Measurements from ENCODE around the gene MNS1. TPM values are rescaled to one million over a fixed set of nuclear protein-coding genes. Genes with fewer than 3 reads are reported as not detected.
A peak's percentile ranks its signal among the peaks of the same experiment; 100 is the strongest.

The MNS1 gene
- polyA plus RNA-seq, 1 donor (not counting 4 experiments of a cell fraction or from before 2014, with no cell fraction given): 0.37 TPM

DNA sequence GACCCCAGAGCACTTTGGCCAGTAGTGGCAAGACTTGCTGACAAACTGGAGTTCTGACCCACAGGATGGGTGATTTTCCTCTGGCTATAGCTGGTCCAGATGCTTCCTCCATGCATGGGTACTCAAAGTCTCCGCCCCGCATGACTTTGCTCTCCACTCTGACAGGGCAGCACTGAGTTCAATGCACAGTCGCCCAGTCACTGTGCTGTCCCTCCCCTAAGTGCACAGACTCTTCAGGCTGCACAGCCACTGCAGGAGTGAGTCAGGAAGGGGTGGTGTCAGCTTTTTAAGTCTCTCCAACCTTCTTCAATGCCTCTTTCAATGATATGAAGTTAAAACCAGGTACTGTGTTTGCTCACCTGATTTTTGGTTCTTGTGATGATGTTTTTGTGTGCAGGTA, 81.9 kb downstream of the MNS1 start:
- dilution Hi-C loops (cut with MboI; ENCODE audit: extremely low pct_ligation_motif_present, low sequenced_read_pairs): no loop called here
- Histone ChIP-seq H3K9ac (ENCODE audit: control insufficient read depth, extremely low read depth, insufficient read depth, low read length) (no peak overlapping the region), H3K4me3 (ENCODE audit: control insufficient read depth in 2 of 3, extremely low read depth in 1 of 3, insufficient read depth in 2 of 3, low read depth in 1 of 3, low read length in 3 of 3) (no peak overlapping the region), H3K9me1 (ENCODE audit: control insufficient read depth, extremely low read depth, insufficient read depth, low read length) (no peaks in the 10 kb centered on the region), H2AFZ (ENCODE audit: control insufficient read depth, low read length) (no peak overlapping the region), H3K4me1 (ENCODE audit: control insufficient read depth, extremely low read depth, insufficient read depth, low read length) (no peaks in the 10 kb centered on the region), H3K9me3 (ENCODE audit: control insufficient read depth, low read depth, low read length) (no peaks in the 10 kb centered on the region), H3K4me2 (ENCODE audit: control insufficient read depth, extremely low read depth, insufficient read depth, low read depth, low read length) (no peak overlapping the region), H4K20me1 (ENCODE audit: control insufficient read depth, extremely low read depth, insufficient read depth, low read length) (no peaks in the 10 kb centered on the region), H3K36me3 (ENCODE audit: control insufficient read depth in 2 of 2, extremely low read depth in 1 of 2, insufficient read depth in 2 of 2, low read length in 2 of 2) (no peaks in the 10 kb centered on the region), H3K27me3 (ENCODE audit: control insufficient read depth, extremely low read depth, insufficient read depth, low read length) (no peaks in the 10 kb centered on the region), H3K79me2 (ENCODE audit: control insufficient read depth, insufficient read depth, low read length) (no peaks in the 10 kb centered on the region), H3K27ac (ENCODE audit: control insufficient read depth, insufficient read depth, low read length) (no peak overlapping the region)
- FAIRE-seq (peak; percentile 49), DNase-seq (ENCODE audit: low read depth, low spot score) (no peak)
- TF ChIP-seq EZH2 (IDR thresholded peaks at IDR 0.05; ENCODE audit: low read length): no peak
- TF ChIP-seq, protein P1, sequence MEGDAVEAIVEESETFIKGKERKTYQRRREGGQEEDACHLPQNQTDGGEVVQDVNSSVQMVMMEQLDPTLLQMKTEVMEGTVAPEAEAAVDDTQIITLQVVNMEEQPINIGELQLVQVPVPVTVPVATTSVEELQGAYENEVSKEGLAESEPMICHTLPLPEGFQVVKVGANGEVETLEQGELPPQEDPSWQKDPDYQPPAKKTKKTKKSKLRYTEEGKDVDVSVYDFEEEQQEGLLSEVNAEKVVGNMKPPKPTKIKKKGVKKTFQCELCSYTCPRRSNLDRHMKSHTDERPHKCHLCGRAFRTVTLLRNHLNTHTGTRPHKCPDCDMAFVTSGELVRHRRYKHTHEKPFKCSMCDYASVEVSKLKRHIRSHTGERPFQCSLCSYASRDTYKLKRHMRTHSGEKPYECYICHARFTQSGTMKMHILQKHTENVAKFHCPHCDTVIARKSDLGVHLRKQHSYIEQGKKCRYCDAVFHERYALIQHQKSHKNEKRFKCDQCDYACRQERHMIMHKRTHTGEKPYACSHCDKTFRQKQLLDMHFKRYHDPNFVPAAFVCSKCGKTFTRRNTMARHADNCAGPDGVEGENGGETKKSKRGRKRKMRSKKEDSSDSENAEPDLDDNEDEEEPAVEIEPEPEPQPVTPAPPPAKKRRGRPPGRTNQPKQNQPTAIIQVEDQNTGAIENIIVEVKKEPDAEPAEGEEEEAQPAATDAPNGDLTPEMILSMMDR (optimal IDR thresholded peaks at IDR 0.05 in 1 of 3, IDR thresholded peaks at IDR 0.05 in 1 of 3, conservative IDR thresholded peaks at IDR 0.05 in 1 of 3; ENCODE audit: extremely low read depth in 1 of 3, insufficient read depth in 2 of 3, low read length in 3 of 3): no peak

Other genes with a start within 250 kb of the MNS1 start
- 9.8 to 16.3 TPM (median 13.6 TPM) in 3 replicates for gene RFX7, start 221.3 kb downstream of the MNS1 start, polyA plus RNA-seq
- 1.9 to 3.4 TPM (median 2.6 TPM) in 3 replicates for gene TEX9, start 99.7 kb downstream of the MNS1 start, polyA plus RNA-seq